ENCODE data around the gene PPFIA4. TPM values are rescaled to one million over a fixed set of nuclear protein-coding genes. Genes with fewer than 3 reads are reported as not detected.

PPFIA4 gene
- total and polyA plus RNA-seq, 4 donors, result 0.30 to 5.1 (median 0.95) TPM

- no peak overlapping the region for H3K4me3 ChIP-seq
- H3K36me3 ChIP-seq (ENCODE audit: control insufficient read depth in 4 of 4, insufficient read depth in 4 of 4, low read length in 4 of 4), result no peaks in the 10 kb centered on the region
- peaks cover 0 to 36% (median 9%) of the 10 kb centered on the region in 5 donors for H3K4me1 ChIP-seq (ENCODE audit: control insufficient read depth in 5 of 5, insufficient read depth in 5 of 5, low read length in 5 of 5)
- H3K27me3 ChIP-seq (ENCODE audit: control insufficient read depth in 3 of 3, insufficient read depth in 3 of 3, low read length in 2 of 3), result peaks cover 0 to 23% (median 20%) of the 10 kb centered on the region in 3 donors
- WGBS, 2 donors, result 97 to 98% methylated on average over 7 of the region's 7 CpGs
- DNase-seq (no peak), ATAC-seq (ENCODE audit: insufficient read depth, low FRiP score) (no peak)
- H3K9me3 ChIP-seq (ENCODE audit: control insufficient read depth in 4 of 4, insufficient read depth in 3 of 4, low read length in 3 of 4), result no peaks in the 10 kb centered on the region
- no peak for TF ChIP-seq CTCF (IDR thresholded peaks at IDR 0.05; ENCODE audit: control extremely low read depth, extremely low read depth)
- H3K27ac ChIP-seq (ENCODE audit: low read depth in 1 of 2, low read length in 1 of 2), result no peak overlapping the region
- H3K9ac ChIP-seq (ENCODE audit: insufficient read depth in 1 of 2, low read length in 2 of 2), result no peak overlapping the region
These were observed 45.8 kb downstream of the PPFIA4 start for GRCh38 chr1:203072002-203072602.

- Histone ChIP-seq H3K4me3 (no peak overlapping the region), H3K4me1 (ENCODE audit: control insufficient read depth in 5 of 5, insufficient read depth in 5 of 5, low read length in 5 of 5) (peaks cover 0 to 29% (median 9%) of the 10 kb centered on the region in 5 donors), H3K27ac (ENCODE audit: low read depth in 1 of 2, low read length in 1 of 2) (no peak overlapping the region), H3K9ac (ENCODE audit: insufficient read depth in 1 of 2, low read length in 2 of 2) (no peak overlapping the region), H3K27me3 (ENCODE audit: control insufficient read depth in 3 of 3, insufficient read depth in 3 of 3, low read length in 2 of 3) (peaks cover 0 to 28% (median 20%) of the 10 kb centered on the region in 3 donors), H3K36me3 (ENCODE audit: control insufficient read depth in 4 of 4, insufficient read depth in 4 of 4, low read length in 4 of 4) (no peaks in the 10 kb centered on the region), H3K9me3 (ENCODE audit: control insufficient read depth in 4 of 4, insufficient read depth in 3 of 4, low read length in 3 of 4) (no peaks in the 10 kb centered on the region)
- ATAC-seq (ENCODE audit: insufficient read depth, low FRiP score) (no peak), DNase-seq (no peak)
- 84 to 89% methylated on average over 3 of the region's 3 CpGs for WGBS, 2 donors
- TF ChIP-seq CTCF (IDR thresholded peaks at IDR 0.05; ENCODE audit: control extremely low read depth, extremely low read depth), result no peak
These were observed 46.6 kb downstream of the PPFIA4 start for GRCh38 chr1:203072911-203073310.

GRCh38 chr1:203073469-203073868 is 47.2 kb downstream of the PPFIA4 start:
- peaks cover 0 to 32% (median 20%) of the 10 kb centered on the region in 3 donors for H3K27me3 ChIP-seq (ENCODE audit: control insufficient read depth in 3 of 3, insufficient read depth in 3 of 3, low read length in 2 of 3)
- no peak for TF ChIP-seq CTCF (IDR thresholded peaks at IDR 0.05; ENCODE audit: control extremely low read depth, extremely low read depth)
- H3K36me3 ChIP-seq (ENCODE audit: control insufficient read depth in 4 of 4, insufficient read depth in 4 of 4, low read length in 4 of 4), result no peaks in the 10 kb centered on the region
- no peak overlapping the region for H3K27ac ChIP-seq (ENCODE audit: low read depth in 1 of 2, low read length in 1 of 2)
- H3K9ac ChIP-seq (ENCODE audit: insufficient read depth in 1 of 2, low read length in 2 of 2), result no peak overlapping the region
- WGBS, 2 donors, result 94 to 97% methylated on average over 2 of the region's 2 CpGs
- H3K9me3 ChIP-seq (ENCODE audit: control insufficient read depth in 4 of 4, insufficient read depth in 3 of 4, low read length in 3 of 4), result no peaks in the 10 kb centered on the region
- ATAC-seq (ENCODE audit: insufficient read depth, low FRiP score) (no peak), DNase-seq (no peak)
- no peak overlapping the region for H3K4me3 ChIP-seq
- peaks cover 0 to 24% (median 6%) of the 10 kb centered on the region in 5 donors for H3K4me1 ChIP-seq (ENCODE audit: control insufficient read depth in 5 of 5, insufficient read depth in 5 of 5, low read length in 5 of 5)

GRCh38 chr1:203074610-203075009 is 48.3 kb downstream of the PPFIA4 start:
- H3K9me3 ChIP-seq (ENCODE audit: control insufficient read depth in 4 of 4, insufficient read depth in 3 of 4, low read length in 3 of 4), result no peaks in the 10 kb centered on the region
- H3K27ac ChIP-seq (ENCODE audit: low read depth in 1 of 2, low read length in 1 of 2), result no peak overlapping the region
- no peaks in the 10 kb centered on the region for H3K36me3 ChIP-seq (ENCODE audit: control insufficient read depth in 4 of 4, insufficient read depth in 4 of 4, low read length in 4 of 4)
- peaks cover 0 to 15% (median 0%) of the 10 kb centered on the region in 5 donors for H3K4me1 ChIP-seq (ENCODE audit: control insufficient read depth in 5 of 5, insufficient read depth in 5 of 5, low read length in 5 of 5)
- H3K4me3 ChIP-seq, result no peak overlapping the region
- H3K9ac ChIP-seq (ENCODE audit: insufficient read depth in 1 of 2, low read length in 2 of 2), result no peak overlapping the region
- TF ChIP-seq CTCF (IDR thresholded peaks at IDR 0.05; ENCODE audit: control extremely low read depth, extremely low read depth), result no peak
- DNase-seq (no peak), ATAC-seq (ENCODE audit: insufficient read depth, low FRiP score) (no peak)
- peaks cover 0 to 35% (median 20%) of the 10 kb centered on the region in 3 donors for H3K27me3 ChIP-seq (ENCODE audit: control insufficient read depth in 3 of 3, insufficient read depth in 3 of 3, low read length in 2 of 3)
